SK-N-SH treated with all-trans-retinoic acid at 6 μM for 48 hours (cell line): ENCODE results near the gene LHX2.
A peak's percentile ranks its signal among the peaks of the same experiment; 100 is the strongest.

Experiments used
- ATAC-seq: fragments of 200-7000 bp; cut with Tn5 transposase; 3 replicates; pipeline ENCODE4 v1.9.1; 2020; ENCODE audit warnings: mild to moderate bottlenecking, moderate library complexity
- ARNTL ChIP-seq: fragments of 450-650 bp; formaldehyde crosslinking; IDR thresholded peaks from 2 replicates; pipeline ENCODE4 v1.5.0; 2020; ENCODE audit warnings: low read depth, mild to moderate bottlenecking, moderate library complexity, borderline replicate concordance
- BACH2 ChIP-seq: fragments of 250-450 bp; sonication (Bioruptor Pico); IDR thresholded peaks from 2 replicates; pipeline ENCODE4 v1.9.0; 2021; ENCODE audit warnings: mild to moderate bottlenecking, borderline replicate concordance
- CREB5 ChIP-seq: fragments of 250-450 bp; sonication (Bioruptor Pico); IDR thresholded peaks from 2 replicates; pipeline ENCODE4 v1.5.1; 2020; ENCODE audit warnings: low read depth, mild to moderate bottlenecking, moderate library complexity
- CSDC2 ChIP-seq: fragments of 250-450 bp; sonication (Bioruptor Pico); IDR thresholded peaks from 2 replicates; pipeline ENCODE4 v1.5.0; 2020; ENCODE audit warnings: mild to moderate bottlenecking, moderate library complexity
- CSRNP3 ChIP-seq: fragments of 250-450 bp; sonication (Bioruptor Pico); IDR thresholded peaks from 2 replicates; pipeline ENCODE4 v1.5.1; 2021; ENCODE audit warnings: mild to moderate bottlenecking, moderate library complexity
- ESRRG ChIP-seq: fragments of 250-450 bp; sonication (Bioruptor Pico); IDR thresholded peaks from 2 replicates; pipeline ENCODE4 v1.6.1; 2021; ENCODE audit warnings: mild to moderate bottlenecking
- GLIS3 ChIP-seq: fragments of 250-450 bp; sonication (Bioruptor Pico); IDR thresholded peaks from 2 replicates; pipeline ENCODE4 v1.5.0; 2020; ENCODE audit warnings: mild to moderate bottlenecking, moderate library complexity
- ISL1 ChIP-seq: fragments of 250-450 bp; sonication (Bioruptor Pico); IDR thresholded peaks from 2 replicates; pipeline ENCODE4 v2.1.2; 2022; ENCODE audit warnings: mild to moderate bottlenecking, moderate library complexity
- OSR1 ChIP-seq: fragments of 250-450 bp; sonication (Bioruptor Pico); IDR thresholded peaks from 2 replicates; pipeline ENCODE4 v1.8.0; 2022; ENCODE audit warnings: moderate library complexity, mild to moderate bottlenecking, inconsistent platforms
- PATZ1 ChIP-seq: fragments of 250-450 bp; sonication (Bioruptor Pico); IDR thresholded peaks from 2 replicates; pipeline ENCODE4 v1.8.0; 2020; ENCODE audit warnings: mild to moderate bottlenecking, moderate library complexity, borderline replicate concordance
- PPARA ChIP-seq: fragments of 250-450 bp; sonication (Bioruptor Pico); IDR thresholded peaks from 2 replicates; pipeline ENCODE4 v1.5.0; 2020; ENCODE audit warnings: mild to moderate bottlenecking, borderline replicate concordance
- RARB ChIP-seq: fragments of 250-450 bp; sonication (Bioruptor Pico); IDR thresholded peaks from 2 replicates; pipeline ENCODE4 v1.8.0; 2021; ENCODE audit warnings: mild to moderate bottlenecking, moderate library complexity
- SNAI2 ChIP-seq: fragments of 250-450 bp; sonication (Bioruptor Pico); IDR thresholded peaks from 2 replicates; pipeline ENCODE4 v1.5.0; 2020; ENCODE audit warnings: mild to moderate bottlenecking, moderate library complexity
- TCF4 ChIP-seq: fragments of 250-450 bp; sonication (Bioruptor Pico); IDR thresholded peaks from 2 replicates; pipeline ENCODE4 v1.8.0; 2021; ENCODE audit warnings: mild to moderate bottlenecking, moderate library complexity, borderline replicate concordance
- TOX ChIP-seq: fragments of 250-450 bp; sonication (Bioruptor Pico); IDR thresholded peaks from 2 replicates; pipeline ENCODE4 v1.8.0; 2021; ENCODE audit warnings: mild to moderate bottlenecking, moderate library complexity, borderline replicate concordance
- TSHZ2 ChIP-seq: fragments of 250-450 bp; sonication (Bioruptor Pico); IDR thresholded peaks from 2 replicates; pipeline ENCODE4 v1.5.0; 2020; ENCODE audit warnings: mild to moderate bottlenecking, moderate library complexity
- ZC3H10 ChIP-seq: fragments of 250-450 bp; sonication (Bioruptor Pico); IDR thresholded peaks from 2 replicates; pipeline ENCODE4 v1.5.1; 2021; ENCODE audit warnings: mild to moderate bottlenecking, moderate library complexity
- ZFP3 ChIP-seq: fragments of 250-450 bp; sonication (Bioruptor Pico); IDR thresholded peaks from 2 replicates; pipeline ENCODE4 v1.5.0; 2020; ENCODE audit warnings: mild to moderate bottlenecking, moderate library complexity
- ZFP30 ChIP-seq: fragments of 450-650 bp; formaldehyde crosslinking; IDR thresholded peaks from 2 replicates; pipeline ENCODE4 v1.5.0; 2022; ENCODE audit warnings: mild to moderate bottlenecking, moderate library complexity
- ZNF565 ChIP-seq: fragments of 450-650 bp; formaldehyde crosslinking; conservative IDR thresholded peaks from 2 replicates; pipeline ENCODE4 v1.5.0; 2020; ENCODE audit warnings: low read depth, mild to moderate bottlenecking, moderate library complexity
- ZNF70 ChIP-seq: fragments of 450-650 bp; formaldehyde crosslinking; IDR thresholded peaks from 2 replicates; pipeline ENCODE4 v1.5.0; 2020; ENCODE audit warnings: mild to moderate bottlenecking, moderate library complexity
- ZNF8 ChIP-seq: fragments of 450-650 bp; formaldehyde crosslinking; IDR thresholded peaks from 2 replicates; pipeline ENCODE4 v1.5.0; 2020; ENCODE audit warnings: mild to moderate bottlenecking, moderate library complexity
- TF ChIP-seq, protein P1 (sequence below): fragments of 250-450 bp; sonication (Bioruptor Pico); IDR thresholded peaks from 2 replicates; pipeline ENCODE4 v1.8.0; 2021; ENCODE audit warnings: low read depth, mild to moderate bottlenecking, moderate library complexity, borderline replicate concordance

Gene LHX2

DNA sequence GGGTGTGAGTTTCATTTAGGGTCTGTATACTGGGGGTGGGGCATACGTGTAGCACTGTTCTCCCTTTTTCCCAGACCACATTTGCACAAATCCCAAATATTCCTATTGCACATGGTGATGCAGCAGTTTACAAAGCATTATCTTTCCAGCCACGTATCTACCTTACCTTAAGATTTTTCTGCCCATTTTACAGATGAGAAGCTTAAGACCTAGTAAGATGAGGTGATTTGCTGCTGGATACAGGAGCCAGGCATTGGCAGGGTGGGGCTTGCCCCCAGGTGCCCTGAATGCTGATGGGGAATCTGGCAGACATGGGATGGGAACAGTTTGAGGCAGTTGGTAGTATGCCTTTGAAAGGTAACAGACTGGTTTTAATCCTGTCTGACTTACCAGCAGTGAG, 12.5 kb downstream of the LHX2 start (continued):
- TF ChIP-seq BACH2 (CRISPR knock-in tag): no peak
- TF ChIP-seq, all 23 proteins: peak for 0

- TF ChIP-seq ESRRG (CRISPR knock-in tag) (no peak), ZNF8 (CRISPR knock-in tag) (no peak), PPARA (no peak), CSRNP3 (no peak), ARNTL (CRISPR knock-in tag) (no peak), TOX (CRISPR knock-in tag) (no peak), TCF4 (CRISPR knock-in tag) (no peak), BACH2 (CRISPR knock-in tag) (no peak), ZNF70 (no peak), ZNF565 (CRISPR knock-in tag) (no peak)
- no peak for ATAC-seq
Measured at GRCh38 chr9:124029617-124030016, 18.0 kb downstream of the LHX2 start.

- TF ChIP-seq ESRRG (CRISPR knock-in tag) (no peak), ZNF70 (no peak), SNAI2 (CRISPR knock-in tag) (no peak), PATZ1 (no peak), ZFP3 (CRISPR knock-in tag) (no peak), CREB5 (CRISPR knock-in tag) (no peak)
Measured at GRCh38 chr9:124030969-124031451, 19.4 kb downstream of the LHX2 start.

DNA sequence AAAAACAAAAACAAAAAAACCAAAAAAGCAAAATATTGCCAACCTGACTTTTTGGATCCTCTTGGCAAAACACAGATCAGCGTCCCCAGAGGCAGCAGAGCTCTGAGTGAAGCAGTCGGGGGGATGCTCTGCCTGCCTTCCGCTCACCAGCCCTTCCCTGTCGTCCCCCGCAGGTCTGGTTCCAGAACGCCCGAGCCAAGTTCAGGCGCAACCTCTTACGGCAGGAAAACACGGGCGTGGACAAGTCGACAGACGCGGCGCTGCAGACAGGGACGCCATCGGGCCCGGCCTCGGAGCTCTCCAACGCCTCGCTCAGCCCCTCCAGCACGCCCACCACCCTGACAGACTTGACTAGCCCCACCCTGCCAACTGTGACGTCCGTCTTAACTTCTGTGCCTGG, 20.7 kb downstream of the LHX2 start:
- peak; percentile 32 for ATAC-seq
- TF ChIP-seq ZNF70 (no peak), TCF4 (CRISPR knock-in tag) (no peak), SNAI2 (CRISPR knock-in tag) (no peak), OSR1 (CRISPR knock-in tag) (no peak), GLIS3 (no peak), TSHZ2 (CRISPR knock-in tag) (no peak), ARNTL (CRISPR knock-in tag) (no peak), PATZ1 (no peak)

More at GRCh38 chr9:124030969-124031451, 19.4 kb downstream of the LHX2 start:
- ATAC-seq: peak; percentile 59

- no peak for ATAC-seq
- TF ChIP-seq BACH2 (CRISPR knock-in tag): no peak
- no peak for TF ChIP-seq CSDC2
- TF ChIP-seq ISL1 (CRISPR knock-in tag): no peak
- TF ChIP-seq, protein P1, sequence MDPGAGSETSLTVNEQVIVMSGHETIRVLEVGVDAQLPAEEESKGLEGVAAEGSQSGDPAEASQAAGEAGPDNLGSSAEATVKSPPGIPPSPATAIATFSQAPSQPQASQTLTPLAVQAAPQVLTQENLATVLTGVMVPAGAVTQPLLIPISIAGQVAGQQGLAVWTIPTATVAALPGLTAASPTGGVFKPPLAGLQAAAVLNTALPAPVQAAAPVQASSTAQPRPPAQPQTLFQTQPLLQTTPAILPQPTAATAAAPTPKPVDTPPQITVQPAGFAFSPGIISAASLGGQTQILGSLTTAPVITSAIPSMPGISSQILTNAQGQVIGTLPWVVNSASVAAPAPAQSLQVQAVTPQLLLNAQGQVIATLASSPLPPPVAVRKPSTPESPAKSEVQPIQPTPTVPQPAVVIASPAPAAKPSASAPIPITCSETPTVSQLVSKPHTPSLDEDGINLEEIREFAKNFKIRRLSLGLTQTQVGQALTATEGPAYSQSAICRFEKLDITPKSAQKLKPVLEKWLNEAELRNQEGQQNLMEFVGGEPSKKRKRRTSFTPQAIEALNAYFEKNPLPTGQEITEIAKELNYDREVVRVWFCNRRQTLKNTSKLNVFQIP (CRISPR knock-in tag): no peak
- TF ChIP-seq SNAI2 (CRISPR knock-in tag): no peak
- TF ChIP-seq RARB: no peak
- TF ChIP-seq ZC3H10 (CRISPR knock-in tag): no peak
- TF ChIP-seq PATZ1: no peak
- no peak for TF ChIP-seq ZNF70
- no peak for TF ChIP-seq ZFP30
- TF ChIP-seq ZNF8 (CRISPR knock-in tag): no peak
Measured at GRCh38 chr9:124033348-124033747, 21.8 kb downstream of the LHX2 start.
